ENCODE data around the gene LILRB3. TPM values are rescaled to one million over a fixed set of nuclear protein-coding genes. Genes with fewer than 3 reads are reported as not detected.
A peak's percentile ranks its signal among the peaks of the same experiment; 100 is the strongest.
"Not testable (repeated sequence)": the region's sequence is repeated elsewhere in the genome, so short reads cannot be mapped to it uniquely, and the experiment has no call there.

LILRB3 gene
- total and polyA plus RNA-seq, 7 experiments from 2014 or later, result 0.40 to 76.4 (median 2.1) TPM; not detected in 1

DNA sequence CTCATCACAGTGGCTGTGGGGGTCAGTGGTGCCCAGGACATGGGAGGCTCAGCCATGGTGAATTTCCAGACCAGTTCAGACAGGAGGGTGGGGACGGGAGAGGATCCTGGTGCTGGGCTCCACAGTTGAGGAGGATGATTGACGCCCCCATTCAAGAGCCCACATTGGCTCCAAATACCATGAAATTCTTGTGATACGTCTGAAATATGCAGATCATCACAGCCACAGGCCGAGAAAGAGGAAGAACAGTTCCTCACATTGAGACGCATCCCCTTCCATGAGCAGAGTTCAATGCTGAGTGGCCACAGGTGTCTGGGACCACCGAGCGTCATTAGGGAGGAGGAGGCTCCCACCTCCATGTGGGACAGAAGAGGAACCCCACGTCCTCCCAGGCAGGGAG is 21.0 kb upstream of the LILRB3 start:
- H3K27me3 ChIP-seq (ENCODE audit: control insufficient read depth in 2 of 2, insufficient read depth in 2 of 2, low read length in 2 of 2); H3K4me3 Mint-ChIP-seq; H3K36me3 ChIP-seq (ENCODE audit: control insufficient read depth in 2 of 3, insufficient read depth in 3 of 3, low read length in 3 of 3); H3K36me3 Mint-ChIP-seq; H3K4me1 ChIP-seq (ENCODE audit: control insufficient read depth in 2 of 2, insufficient read depth in 2 of 2, low read length in 2 of 2); H3K4me3 ChIP-seq (ENCODE audit: low read length); H3K9me3 Mint-ChIP-seq; H3K27me3 Mint-ChIP-seq; H3K27ac Mint-ChIP-seq; DNase-seq; H3K27ac ChIP-seq (ENCODE audit: low read depth, low read length); ATAC-seq; POLR2A ChIA-PET; H3K9me3 ChIP-seq (ENCODE audit: control insufficient read depth in 2 of 3, low read length in 3 of 3); CTCF ChIA-PET: not testable (repeated sequence)
- intact Hi-C loops (cut with micrococcal nuclease), result loop anchor here in 1 of 2 donors (2.0 kb wide), 1 partner anchor 21 kb away; the partner anchor contains the start of gene LILRB3
- H3K4me1 Mint-ChIP-seq, result peaks cover 7 to 12% (median 11%) of the 10 kb centered on the region in 7 donors

DNA sequence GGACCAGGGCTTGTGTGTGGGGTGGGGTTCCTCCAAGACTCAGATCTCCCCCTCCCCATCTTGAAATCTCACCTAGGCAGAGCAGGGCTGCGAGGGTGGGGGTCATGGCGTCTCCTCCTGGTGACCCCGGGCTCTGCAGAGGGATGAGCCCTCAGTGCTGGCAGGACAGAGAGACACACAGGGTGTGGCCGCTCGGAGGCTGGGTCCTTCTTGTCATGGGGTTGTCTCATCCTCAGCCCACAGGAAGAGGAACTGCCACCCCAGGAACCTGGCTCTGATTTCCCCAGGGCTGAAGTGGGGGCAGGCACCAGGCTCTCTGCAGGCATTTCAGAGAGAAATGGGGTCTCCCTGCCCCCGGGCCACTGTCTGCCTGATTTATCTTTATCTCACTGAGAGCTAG is 19.8 kb upstream of the LILRB3 start, which contains the start of gene LILRA6:
Gene LILRA6, minus strand, starts transcription at position 145 of the 400 bp plus-strand sequence.
- H3K9me3 ChIP-seq (ENCODE audit: control insufficient read depth in 2 of 3, low read length in 3 of 3); H3K4me1 Mint-ChIP-seq; H3K36me3 ChIP-seq (ENCODE audit: control insufficient read depth in 2 of 3, insufficient read depth in 3 of 3, low read length in 3 of 3); H3K36me3 Mint-ChIP-seq; H3K4me3 Mint-ChIP-seq; H3K27ac Mint-ChIP-seq; H3K4me3 ChIP-seq (ENCODE audit: low read length); intact Hi-C loops (cut with micrococcal nuclease); H3K27me3 ChIP-seq (ENCODE audit: control insufficient read depth in 2 of 2, insufficient read depth in 2 of 2, low read length in 2 of 2); H3K27ac ChIP-seq (ENCODE audit: low read depth, low read length); CTCF ChIA-PET; H3K9me3 Mint-ChIP-seq; H3K4me1 ChIP-seq (ENCODE audit: control insufficient read depth in 2 of 2, insufficient read depth in 2 of 2, low read length in 2 of 2); POLR2A ChIA-PET; DNase-seq: not testable (repeated sequence)
- ATAC-seq, result peak; percentile 90
- H3K27me3 Mint-ChIP-seq, result peaks cover 0 to 13% (median 0%) of the 10 kb centered on the region in 5 donors

DNA sequence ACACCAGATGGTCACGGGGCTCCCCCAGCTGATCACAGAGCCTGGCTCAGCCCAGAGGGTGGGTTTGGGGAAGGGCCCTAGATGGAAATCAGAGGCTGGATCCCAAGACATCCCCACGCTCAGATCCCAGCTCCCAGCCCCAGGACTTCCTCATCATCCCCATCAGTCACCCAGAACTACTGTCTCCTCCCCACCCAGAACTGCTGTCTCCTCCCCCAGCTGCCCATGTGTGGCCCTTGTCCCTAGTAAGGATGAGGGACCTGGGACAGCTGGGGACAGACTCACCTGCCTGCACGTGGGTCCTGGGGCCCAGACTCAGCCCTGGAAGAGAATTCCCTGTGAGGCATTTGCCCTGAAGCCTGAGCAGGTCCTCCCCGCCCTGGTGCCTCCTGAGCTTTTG is 19.4 kb upstream of the LILRB3 start:
- H3K36me3 Mint-ChIP-seq; H3K4me1 ChIP-seq (ENCODE audit: control insufficient read depth in 2 of 2, insufficient read depth in 2 of 2, low read length in 2 of 2); H3K9me3 ChIP-seq (ENCODE audit: control insufficient read depth in 2 of 3, low read length in 3 of 3); H3K9me3 Mint-ChIP-seq; CTCF ChIA-PET; H3K4me1 Mint-ChIP-seq; POLR2A ChIA-PET; DNase-seq; H3K4me3 Mint-ChIP-seq; H3K4me3 ChIP-seq (ENCODE audit: low read length); intact Hi-C loops (cut with micrococcal nuclease); H3K36me3 ChIP-seq (ENCODE audit: control insufficient read depth in 2 of 3, insufficient read depth in 3 of 3, low read length in 3 of 3); H3K27me3 ChIP-seq (ENCODE audit: control insufficient read depth in 2 of 2, insufficient read depth in 2 of 2, low read length in 2 of 2); H3K27ac Mint-ChIP-seq; H3K27ac ChIP-seq (ENCODE audit: low read depth, low read length): not testable (repeated sequence)
- peaks cover 0 to 14% (median 0%) of the 10 kb centered on the region in 5 donors for H3K27me3 Mint-ChIP-seq
- peak; percentile 25 for ATAC-seq

DNA sequence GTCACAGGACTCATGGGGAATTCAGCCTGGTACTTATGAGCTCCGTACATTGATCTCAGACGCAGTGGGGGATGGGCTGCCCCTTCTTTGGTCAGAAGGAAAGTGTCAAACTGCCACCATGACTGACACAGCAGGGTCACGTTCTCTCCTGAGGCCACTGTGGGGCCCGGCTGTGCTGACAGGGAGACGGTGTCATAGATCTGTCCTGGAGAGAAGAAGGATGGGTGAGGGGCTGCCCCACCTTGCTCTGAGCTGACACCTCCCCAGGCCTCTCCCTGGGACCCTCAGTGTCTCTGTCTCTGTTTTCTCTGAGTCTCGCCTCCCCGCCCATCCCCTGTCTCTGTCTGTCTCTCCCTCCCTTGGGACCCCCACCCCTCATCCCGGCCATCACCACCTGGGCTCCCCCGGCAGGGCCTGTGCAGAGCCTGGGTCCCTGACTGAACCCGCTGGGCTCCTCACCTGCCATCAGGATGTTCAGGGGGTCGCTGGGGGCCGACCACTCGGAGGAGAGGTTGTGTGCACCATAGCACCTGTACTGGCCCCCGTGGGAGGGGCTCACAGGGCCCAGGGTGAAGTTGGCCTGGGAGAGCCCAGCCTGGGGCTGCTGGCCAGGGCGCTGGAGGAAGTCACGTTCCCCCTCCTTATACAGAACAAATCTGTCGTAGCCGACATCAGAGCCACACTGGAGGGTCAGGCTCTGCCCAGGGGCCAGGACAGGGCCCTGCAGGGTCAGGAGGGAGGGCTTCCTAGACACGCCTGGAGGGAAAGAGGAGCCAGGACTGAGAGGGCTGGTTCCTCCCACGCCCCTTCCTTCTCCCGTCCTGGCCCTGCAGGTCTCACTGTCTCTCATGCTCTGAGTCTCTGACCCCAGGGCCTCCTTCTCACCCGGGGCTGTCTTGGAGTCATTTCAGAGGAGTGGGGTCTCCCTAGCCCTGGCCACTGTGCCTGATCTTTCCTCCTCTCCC is 17.8 kb upstream of the LILRB3 start:
- H3K36me3 ChIP-seq (ENCODE audit: control insufficient read depth in 2 of 3, insufficient read depth in 3 of 3, low read length in 3 of 3); intact Hi-C loops (cut with micrococcal nuclease); H3K27ac ChIP-seq (ENCODE audit: low read depth, low read length); H3K4me1 ChIP-seq (ENCODE audit: control insufficient read depth in 2 of 2, insufficient read depth in 2 of 2, low read length in 2 of 2); H3K4me3 Mint-ChIP-seq; H3K27ac Mint-ChIP-seq; ATAC-seq; DNase-seq; CTCF ChIA-PET; H3K4me3 ChIP-seq (ENCODE audit: low read length); POLR2A ChIA-PET; H3K27me3 ChIP-seq (ENCODE audit: control insufficient read depth in 2 of 2, insufficient read depth in 2 of 2, low read length in 2 of 2); H3K9me3 Mint-ChIP-seq; H3K9me3 ChIP-seq (ENCODE audit: control insufficient read depth in 2 of 3, low read length in 3 of 3); H3K36me3 Mint-ChIP-seq; H3K4me1 Mint-ChIP-seq: not testable (repeated sequence)
- peaks cover 0 to 23% (median 0%) of the 10 kb centered on the region in 5 donors for H3K27me3 Mint-ChIP-seq

DNA sequence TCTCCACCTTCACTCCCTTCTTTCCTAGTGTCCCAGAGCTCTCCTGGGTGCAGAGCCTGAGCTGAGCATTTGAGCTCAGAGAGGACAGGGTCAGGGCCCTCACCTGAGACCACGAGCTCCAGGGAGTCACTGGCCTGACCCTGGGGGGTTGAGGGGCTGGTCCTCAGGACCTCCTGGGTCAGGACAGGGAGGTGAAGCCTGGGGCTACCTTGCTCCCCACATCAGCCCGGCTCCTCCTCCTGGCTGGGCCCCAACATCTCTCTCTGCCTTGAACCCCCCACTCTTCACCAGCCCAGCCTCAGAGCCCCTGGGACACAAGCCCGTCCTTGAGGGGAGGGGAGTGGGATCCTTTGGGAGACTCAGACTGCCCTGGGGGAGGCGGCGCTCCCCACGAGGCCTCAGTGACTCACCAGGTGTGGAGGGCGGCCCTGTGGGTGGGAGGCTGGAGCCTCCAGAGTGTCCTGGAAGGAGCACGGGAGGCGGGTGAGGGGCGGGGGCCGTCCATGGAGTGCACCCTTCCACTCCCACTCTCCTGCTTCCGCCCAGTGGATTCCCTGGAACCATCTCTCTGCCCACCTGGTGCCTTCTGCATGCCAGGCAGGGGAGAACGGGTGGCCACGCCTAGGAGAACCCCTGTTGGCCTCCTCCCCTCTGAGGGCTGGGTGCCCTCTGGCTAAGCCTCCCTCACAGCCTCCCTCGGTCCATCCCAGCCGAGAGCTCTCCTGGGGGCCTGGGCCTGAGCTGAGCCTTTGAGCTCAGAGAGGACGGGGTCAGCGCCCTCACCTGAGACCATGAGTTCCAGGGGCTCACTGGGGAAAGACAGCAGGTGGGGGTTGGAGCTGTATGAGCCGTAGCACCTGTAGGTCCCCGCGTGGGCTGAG is 16.9 kb upstream of the LILRB3 start:
- Mint-ChIP-seq H3K27ac (peak overlapping the region in 1 of 9 donors; percentile 56), H3K27me3 (peaks cover 0 to 27% (median 0%) of the 10 kb centered on the region in 5 donors)
- CTCF ChIA-PET; H3K4me1 Mint-ChIP-seq; POLR2A ChIA-PET; H3K4me3 Mint-ChIP-seq; H3K4me3 ChIP-seq (ENCODE audit: low read length); DNase-seq; H3K27ac ChIP-seq (ENCODE audit: low read depth, low read length); H3K27me3 ChIP-seq (ENCODE audit: control insufficient read depth in 2 of 2, insufficient read depth in 2 of 2, low read length in 2 of 2); ATAC-seq; intact Hi-C loops (cut with micrococcal nuclease); H3K9me3 ChIP-seq (ENCODE audit: control insufficient read depth in 2 of 3, low read length in 3 of 3); H3K36me3 Mint-ChIP-seq; H3K9me3 Mint-ChIP-seq; H3K4me1 ChIP-seq (ENCODE audit: control insufficient read depth in 2 of 2, insufficient read depth in 2 of 2, low read length in 2 of 2); H3K36me3 ChIP-seq (ENCODE audit: control insufficient read depth in 2 of 3, insufficient read depth in 3 of 3, low read length in 3 of 3): not testable (repeated sequence)

DNA sequence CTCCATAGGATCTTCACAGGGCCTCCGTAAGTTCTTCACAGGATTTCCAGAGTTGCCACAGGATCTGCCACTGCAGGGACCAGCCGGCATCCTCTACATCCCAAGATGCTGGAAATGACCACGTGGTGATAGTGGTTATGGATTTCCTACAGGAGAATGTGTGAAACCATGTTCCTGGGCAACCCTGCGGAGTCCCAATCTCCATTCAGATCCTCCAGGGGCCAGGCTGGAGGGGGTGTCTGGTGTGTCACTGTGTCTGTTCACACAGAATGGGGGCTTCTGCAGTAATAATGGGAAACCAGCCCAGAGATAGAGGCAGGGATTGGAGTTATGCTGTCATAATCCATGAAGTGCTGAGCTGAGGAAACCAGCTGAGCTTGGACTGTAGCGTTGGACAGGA is 11.1 kb upstream of the LILRB3 start:
- no peaks in the 10 kb centered on the region for H3K36me3 Mint-ChIP-seq
- H3K9me3 ChIP-seq (ENCODE audit: control insufficient read depth in 2 of 3, low read length in 3 of 3), result no peaks in the 10 kb centered on the region
- H3K27me3 Mint-ChIP-seq, result peaks cover 0 to 59% (median 36%) of the 10 kb centered on the region in 5 donors
- peaks cover 0 to 3% of the 10 kb centered on the region in 2 donors for H3K4me1 ChIP-seq (ENCODE audit: control insufficient read depth in 2 of 2, insufficient read depth in 2 of 2, low read length in 2 of 2)
- H3K4me3 Mint-ChIP-seq, result peak overlapping the region in 1 of 10 donors; percentile 7
- H3K27me3 ChIP-seq (ENCODE audit: control insufficient read depth in 2 of 2, insufficient read depth in 2 of 2, low read length in 2 of 2), result no peaks in the 10 kb centered on the region
- CTCF ChIA-PET, result interaction anchor here (0.6 to 0.9 kb wide), 2 partner anchors 64 to 66 kb away, joined by 3 to 5 read pairs; no protein-coding TSS in a partner anchor
- no peak overlapping the region for H3K4me3 ChIP-seq (ENCODE audit: low read length)
- no peak for ATAC-seq
- H3K9me3 Mint-ChIP-seq, result no peaks in the 10 kb centered on the region
- POLR2A ChIA-PET, result no interaction called here
- H3K36me3 ChIP-seq (ENCODE audit: control insufficient read depth in 2 of 3, insufficient read depth in 3 of 3, low read length in 3 of 3), result no peaks in the 10 kb centered on the region
- intact Hi-C loops (cut with micrococcal nuclease), result loop anchor here in 1 of 2 donors (5.0 kb wide), 1 partner anchor 327 kb away; the partner anchor contains the start of gene CACNG7
- H3K27ac ChIP-seq (ENCODE audit: low read depth, low read length), result no peak overlapping the region
- peaks cover 0 to 14% (median 5%) of the 10 kb centered on the region in 7 donors for H3K4me1 Mint-ChIP-seq
- no peak for DNase-seq
- H3K27ac Mint-ChIP-seq, result no peak overlapping the region
